Hepatocyte (in vitro differentiated cells): ENCODE measurements around the gene RSU1. TPM values are rescaled to one million over a fixed set of nuclear protein-coding genes. Genes with fewer than 3 reads are reported as not detected.
A peak's percentile ranks its signal among the peaks of the same experiment; 100 is the strongest.

Experiments used
- DNase-seq: peaks from one replicate; pipeline ENCODE4 v3.0.0-alpha.2; 2016; ENCODE audit warnings: low spot score
- H2AFZ ChIP-seq: fragments of 200-600 bp; sonication (generic); 2 replicates; pipeline ENCODE4 v1.6.0; 2016; ENCODE audit warnings: antibody characterized with exemption, mild to moderate bottlenecking
- H3K27ac ChIP-seq: fragments of 200-600 bp; sonication (generic); 2 replicates; pipeline ENCODE4 v1.5.1; 2016; ENCODE audit warnings: mild to moderate bottlenecking
- H3K27me3 ChIP-seq: fragments of 200-600 bp; sonication (generic); 2 replicates; pipeline ENCODE4 v1.6.1; 2016
- H3K36me3 ChIP-seq: fragments of 200-600 bp; sonication (generic); replicated peaks from 2 replicates; pipeline ENCODE4 v1.5.1; 2016; ENCODE audit warnings: low read depth; ENCODE audit not compliant: insufficient read depth
- H3K4me1 ChIP-seq: fragments of 200-600 bp; sonication (generic); 2 replicates; pipeline ENCODE4 v1.5.1; 2016; ENCODE audit warnings: mild to moderate bottlenecking, moderate library complexity; ENCODE audit not compliant: insufficient read depth
- H3K4me2 ChIP-seq: fragments of 200-600 bp; sonication (generic); 2 replicates; pipeline ENCODE4 v1.6.0; 2016
- H3K4me3 ChIP-seq: fragments of 200-600 bp; sonication (generic); 2 replicates; pipeline ENCODE4 v1.5.1; 2016; ENCODE audit warnings: mild to moderate bottlenecking
- H3K79me2 ChIP-seq: fragments of 200-600 bp; sonication (generic); 2 replicates; pipeline ENCODE4 v1.6.0; 2017; ENCODE audit warnings: mild to moderate bottlenecking
- H3K9me2 ChIP-seq: fragments of 200-600 bp; sonication (generic); replicated peaks from 2 replicates; pipeline ENCODE4 v1.6.0; 2017; ENCODE audit warnings: mild to moderate bottlenecking; ENCODE audit not compliant: insufficient read depth
- H3K9me3 ChIP-seq: fragments of 200-600 bp; sonication (generic); 2 replicates; pipeline ENCODE4 v1.5.1; 2016; ENCODE audit warnings: low read depth, mild to moderate bottlenecking
- H4K20me1 ChIP-seq: fragments of 200-600 bp; sonication (generic); 2 replicates; pipeline ENCODE4 v1.6.0; 2016; ENCODE audit warnings: mild to moderate bottlenecking; ENCODE audit not compliant: insufficient read depth, poor library complexity, severe bottlenecking
- CTCF ChIP-seq: fragments of 200-600 bp; sonication (generic); IDR thresholded peaks from 2 replicates; pipeline ENCODE4 v1.5.1; 2016; ENCODE audit warnings: antibody characterized with exemption, mild to moderate bottlenecking; ENCODE audit not compliant: poor library complexity
- EZH2 ChIP-seq: fragments of 200-600 bp; sonication (generic); IDR thresholded peaks from 2 replicates; pipeline ENCODE4 v1.6.1; 2016; ENCODE audit warnings: antibody characterized with exemption, mild to moderate bottlenecking, borderline replicate concordance
- EZH2phosphoT487 ChIP-seq: fragments of 200-600 bp; sonication (generic); IDR thresholded peaks from one replicate; pipeline ENCODE4 v1.6.1; 2018; ENCODE audit warnings: antibody characterized with exemption, mild to moderate bottlenecking, low read depth, moderate library complexity; ENCODE audit not compliant: unreplicated experiment, severe bottlenecking
- WGBS: methylation state at CpG from one replicate; pipeline ENCODE4 v1.1.6; 2016; ENCODE audit warnings: low lambda C conversion rate; ENCODE audit errors: missing lambda C conversion rate; 5-methylcytosine and 5-hydroxymethylcytosine counted together
- polyA plus RNA-seq: library from polyadenylated mRNA; unstranded; fragments of >200 nt; fragmentation: Nextera tagmentation; extraction: Ambion mirVana; gene quantifications from 2 replicates; pipeline ENCODE4 v1.2.1, GENCODE V29; 2016
- total RNA-seq: library from RNA; depleted of rRNA; stranded (reverse); fragments of >200 nt; gene quantifications from 2 replicates; pipeline ENCODE4 v1.2.3, GENCODE V29; 2014

Gene RSU1
- total and polyA plus RNA-seq, 2 experiments from 2014 or later = 37.0 to 52.3 TPM

GRCh38 chr10:16843252-16843870 lies 26.1 kb upstream of the RSU1 start:
- Histone ChIP-seq H2AFZ (no peak overlapping the region), H3K36me3 (no peaks in the 10 kb centered on the region)

DNA sequence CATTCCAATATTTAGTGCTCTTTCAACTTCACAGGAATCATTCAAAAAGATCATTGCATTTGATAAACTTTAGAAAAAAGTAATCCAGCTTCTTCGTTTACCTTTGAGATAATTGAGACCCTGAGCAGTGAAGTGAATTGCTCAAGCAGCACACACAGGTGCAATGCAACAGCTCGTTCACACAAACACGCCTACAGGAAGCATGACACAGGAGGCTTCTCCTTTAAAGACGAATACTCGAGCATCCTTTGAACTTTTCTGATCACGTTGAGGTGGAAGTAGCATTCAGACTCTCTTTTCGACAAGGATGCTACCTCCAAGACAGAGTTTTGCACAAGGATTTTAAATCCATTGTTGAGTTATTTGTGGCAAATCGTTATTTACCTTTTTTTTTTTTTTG lies 18.0 kb upstream of the RSU1 start:
- Histone ChIP-seq H3K9me3 (no peaks in the 10 kb centered on the region), H3K79me2 (no peaks in the 10 kb centered on the region), H3K4me2 (no peak overlapping the region), H3K36me3 (no peaks in the 10 kb centered on the region), H3K27me3 (no peaks in the 10 kb centered on the region), H4K20me1 (no peaks in the 10 kb centered on the region), H3K4me3 (no peak overlapping the region), H2AFZ (no peak overlapping the region), H3K9me2 (no peaks in the 10 kb centered on the region), H3K4me1 (no peaks in the 10 kb centered on the region), H3K27ac (no peak overlapping the region)
- 69% methylated on average over 8 of the region's 8 CpGs for WGBS
- DNase-seq = no peak
- no peak for TF ChIP-seq CTCF
- TF ChIP-seq EZH2phosphoT487 = no peak
- no peak for TF ChIP-seq EZH2

More at GRCh38 chr10:16843252-16843870, 26.1 kb upstream of the RSU1 start:
- Histone ChIP-seq H3K4me1 (no peaks in the 10 kb centered on the region), H3K9me3 (no peaks in the 10 kb centered on the region), H3K9me2 (no peaks in the 10 kb centered on the region), H4K20me1 (no peaks in the 10 kb centered on the region), H3K79me2 (no peaks in the 10 kb centered on the region), H3K4me2 (no peak overlapping the region), H3K4me3 (no peak overlapping the region), H3K27ac (no peak overlapping the region), H3K27me3 (no peaks in the 10 kb centered on the region)
- 4% methylated on average over 1 of the region's 1 CpG for WGBS
- DNase-seq = peak; percentile 90
- peak; percentile 70 for TF ChIP-seq CTCF
- TF ChIP-seq EZH2phosphoT487 = no peak

DNA sequence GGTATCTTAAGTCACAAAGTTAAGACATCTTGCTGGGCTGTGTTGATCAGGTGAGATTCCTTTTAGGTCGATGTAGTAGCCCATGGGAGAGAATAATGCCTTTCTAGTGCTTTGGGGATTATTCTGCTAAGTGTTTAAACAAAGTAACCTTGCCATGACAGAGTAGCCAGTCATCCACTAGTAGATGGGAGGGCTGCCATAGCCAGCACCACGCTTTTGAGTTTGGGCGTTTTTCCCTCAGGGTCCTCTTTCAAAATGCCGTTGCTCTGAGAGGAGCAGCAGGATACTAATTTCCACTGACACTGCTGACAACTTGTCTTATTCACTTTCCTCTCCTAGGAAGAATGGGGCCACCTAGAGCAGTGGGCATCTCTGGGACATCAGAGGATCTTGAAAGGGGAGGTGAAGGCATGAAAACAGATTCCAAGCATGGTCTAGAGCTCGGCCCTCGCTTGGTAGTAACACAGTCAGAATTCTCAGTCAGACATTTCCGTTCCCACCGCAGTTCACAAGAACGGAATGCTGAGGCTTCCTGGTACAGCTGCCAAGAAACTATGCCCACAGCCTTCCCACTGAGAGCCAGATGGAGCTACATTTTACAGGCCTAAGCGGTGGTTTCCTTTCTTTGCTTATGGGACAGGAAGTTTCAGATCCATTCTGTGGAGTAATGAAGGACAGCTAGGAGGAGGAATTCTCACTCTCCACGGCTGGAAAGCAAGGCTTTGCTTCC lies 15.3 kb upstream of the RSU1 start:
- no peak overlapping the region for H2AFZ ChIP-seq
- no peaks in the 10 kb centered on the region for H3K36me3 ChIP-seq
- H3K27ac ChIP-seq = no peak overlapping the region
- H3K4me1 ChIP-seq = no peaks in the 10 kb centered on the region
- WGBS = 87% methylated on average over 11 of the region's 11 CpGs
- H3K27me3 ChIP-seq = no peaks in the 10 kb centered on the region
- no peaks in the 10 kb centered on the region for H4K20me1 ChIP-seq
- no peak overlapping the region for H3K4me2 ChIP-seq
- no peaks in the 10 kb centered on the region for H3K9me2 ChIP-seq
- no peaks in the 10 kb centered on the region for H3K79me2 ChIP-seq
- no peak overlapping the region for H3K4me3 ChIP-seq
- DNase-seq = no peak
- H3K9me3 ChIP-seq = no peaks in the 10 kb centered on the region
- no peak for TF ChIP-seq EZH2
- TF ChIP-seq EZH2phosphoT487 = no peak
- TF ChIP-seq CTCF = no peak
